ENCODE results near the gene MRGPRF.
A peak's percentile ranks its signal among the peaks of the same experiment; 100 is the strongest.

MRGPRF gene

DNA sequence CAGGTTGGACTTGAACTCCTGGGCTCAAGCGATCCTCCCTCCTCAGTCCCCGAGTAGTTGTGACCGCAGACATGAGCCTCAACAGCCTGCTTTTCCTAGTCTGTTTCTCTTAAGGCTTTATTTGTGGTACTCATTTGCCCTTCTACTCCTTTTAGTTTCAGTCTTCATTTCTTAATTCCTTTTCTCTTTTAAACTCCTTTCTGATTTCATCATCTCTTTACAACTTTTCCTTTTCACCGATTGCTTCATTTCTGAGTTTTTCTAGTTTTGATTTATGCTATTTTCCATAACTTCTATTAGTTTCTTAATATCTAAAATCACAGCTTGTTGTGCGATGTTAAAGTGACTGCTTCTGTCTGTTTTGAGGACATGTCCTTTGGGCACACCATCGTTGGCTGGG is 17.3 kb upstream of the MRGPRF start:
- FAIRE-seq: no peak

GRCh38 chr11:69027704-69028372 is 14.8 kb upstream of the MRGPRF start:
- no peak for FAIRE-seq
- no peak for DNase-seq (ENCODE audit: insufficient read length, low spot score)

More for the DNA sequence above, 17.3 kb upstream of the MRGPRF start:
- no peak for DNase-seq (ENCODE audit: insufficient read length, low spot score)

GRCh38 chr11:69024509-69024908 is 11.5 kb upstream of the MRGPRF start:
- FAIRE-seq (no peak), DNase-seq (ENCODE audit: insufficient read length, low spot score) (no peak)

- DNase-seq (ENCODE audit: insufficient read length, low spot score) (no peak), FAIRE-seq (no peak)
Observed at GRCh38 chr11:69022260-69022659, 9.2 kb upstream of the MRGPRF start.

GRCh38 chr11:69018924-69019323 is 5.9 kb upstream of the MRGPRF start:
- no peak for FAIRE-seq
- DNase-seq (ENCODE audit: insufficient read length, low spot score): no peak

DNA sequence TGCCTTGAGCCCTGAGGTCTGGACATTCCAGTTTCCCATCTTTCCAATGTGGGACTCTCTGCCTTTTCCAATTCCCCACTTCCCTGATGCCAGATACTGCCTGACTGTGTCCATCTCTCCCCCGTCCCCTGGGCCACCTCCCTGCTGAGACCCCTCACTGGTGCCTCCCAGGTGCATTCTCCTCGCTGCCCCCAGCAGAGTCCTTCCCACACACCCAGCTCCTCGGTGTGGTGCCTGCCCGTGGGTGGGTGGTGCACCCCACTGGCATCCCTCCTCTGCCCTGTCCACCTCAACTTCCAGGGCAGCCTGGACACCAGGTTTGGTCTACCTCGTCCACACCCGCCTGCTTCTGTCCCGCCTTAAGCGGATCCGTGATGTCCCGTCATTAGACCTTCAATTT is 4.9 kb upstream of the MRGPRF start:
- FAIRE-seq: no peak
- no peak for DNase-seq (ENCODE audit: insufficient read length, low spot score)

DNA sequence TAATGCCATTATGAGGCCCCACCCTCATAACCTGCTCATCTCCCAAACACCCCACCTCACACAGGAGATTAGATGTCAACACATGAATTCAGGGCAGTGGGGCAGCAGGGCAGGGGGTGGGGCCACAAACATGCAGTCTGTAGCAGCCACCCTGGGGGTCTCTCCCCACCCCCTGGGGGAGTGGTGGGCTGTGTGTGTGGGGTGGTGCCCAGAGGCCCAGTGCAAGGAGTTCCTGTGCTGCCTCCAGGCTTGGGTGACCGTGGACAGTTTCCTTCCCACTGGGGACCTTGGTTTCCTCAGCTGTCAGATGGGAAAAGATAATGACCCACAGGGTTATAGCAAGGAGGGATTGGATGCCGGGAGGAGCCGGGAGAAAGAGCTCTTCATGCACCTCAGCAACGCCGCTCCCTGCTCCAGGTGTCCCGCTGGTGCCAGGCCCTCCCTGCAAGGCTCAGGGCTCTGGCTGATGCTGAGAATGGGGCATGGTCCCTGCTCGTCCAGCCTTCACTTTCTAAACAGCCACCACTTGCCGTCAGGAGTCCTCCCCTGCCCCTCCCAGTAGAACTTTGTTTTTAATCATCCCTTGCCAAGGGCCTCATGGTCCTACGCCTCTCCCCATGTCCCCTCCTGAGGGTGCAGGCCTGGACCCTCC is 2.0 kb upstream of the MRGPRF start:
- FAIRE-seq (no peak), DNase-seq (ENCODE audit: insufficient read length, low spot score) (no peak)

DNA sequence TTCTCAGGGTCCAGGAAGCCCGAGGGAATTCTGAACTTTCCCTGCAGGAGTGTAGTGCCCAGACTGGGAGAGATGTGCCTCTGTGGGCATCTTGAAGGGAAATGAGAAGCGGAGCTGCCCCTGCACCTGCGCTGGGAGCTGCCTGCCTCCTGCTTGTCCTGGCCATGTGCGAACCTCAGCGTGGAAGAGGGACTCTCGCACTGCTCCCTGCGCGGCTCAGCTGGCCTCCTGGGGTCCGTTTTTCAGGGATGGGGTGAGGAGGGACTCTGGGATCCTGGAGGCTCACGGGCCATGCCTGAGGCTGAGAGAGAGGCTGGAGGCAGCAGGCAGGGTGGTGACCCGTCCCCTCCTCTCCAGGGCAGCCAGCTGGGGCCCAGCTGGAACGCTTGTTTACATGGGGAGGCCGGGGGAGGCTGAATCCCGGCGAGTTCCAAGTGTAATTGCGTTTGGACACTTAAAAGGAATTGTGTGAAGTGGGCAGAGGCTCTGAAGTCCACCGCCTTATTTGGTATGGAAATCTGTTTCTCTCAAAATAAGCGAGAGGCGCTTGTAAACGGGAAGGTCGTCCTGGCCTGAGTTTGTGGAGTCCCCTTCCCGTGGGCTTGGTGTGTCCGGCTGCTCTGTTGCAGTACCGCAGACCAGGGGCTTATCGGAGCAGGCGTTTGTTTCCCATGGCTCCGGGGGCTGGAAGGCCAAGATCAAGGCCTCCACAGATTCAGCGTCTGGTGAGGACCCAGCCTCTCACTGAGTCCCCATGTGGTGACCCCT is 1.2 kb upstream of the MRGPRF start:
- DNase-seq (ENCODE audit: insufficient read length, low spot score) (no peak), FAIRE-seq (no peak)

DNA sequence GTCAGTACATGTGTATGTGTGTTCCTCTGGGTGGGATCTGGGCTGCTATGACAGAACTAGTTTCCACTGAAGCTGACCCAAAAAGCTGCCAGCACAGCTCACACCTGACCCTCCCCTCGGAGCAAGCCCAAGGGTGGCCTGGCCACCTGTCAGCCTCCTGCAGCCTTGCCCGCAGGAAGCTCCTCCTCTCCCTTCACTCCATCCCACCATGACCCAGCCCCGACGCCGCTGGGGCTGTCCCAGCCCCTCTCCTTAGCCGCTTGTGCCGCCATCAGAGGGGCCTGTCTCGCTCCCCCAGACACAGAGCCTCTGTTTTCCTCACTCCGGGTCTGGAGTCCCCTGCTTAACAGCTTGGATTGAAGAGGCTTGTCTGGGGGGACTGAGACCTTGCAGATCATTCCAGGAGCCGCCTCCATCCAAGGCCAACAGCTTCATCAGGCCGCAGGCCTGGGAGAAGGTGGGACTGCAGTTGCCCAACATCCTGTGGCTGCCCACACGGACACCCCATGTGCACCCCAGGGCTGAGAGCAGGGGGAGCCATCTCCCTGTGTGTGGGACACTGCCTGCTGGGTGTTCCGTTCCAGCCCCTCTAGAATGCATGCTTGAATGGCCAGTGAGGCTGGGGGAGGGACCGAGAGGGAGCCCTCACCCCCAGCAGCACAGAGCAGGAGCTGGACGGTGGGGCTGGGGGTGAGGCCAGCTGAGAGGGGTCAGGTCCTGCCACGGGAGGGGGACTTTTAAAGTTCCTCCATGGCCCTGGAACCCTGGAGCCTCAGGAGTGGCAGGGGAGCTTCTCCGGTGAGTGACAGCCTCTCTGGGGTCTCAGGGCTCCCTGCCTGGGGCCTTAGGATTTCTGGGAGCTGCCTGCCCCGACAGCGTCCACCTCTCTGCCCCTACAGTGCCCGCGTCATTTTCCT is 696 bp downstream of the MRGPRF start:
- FAIRE-seq (peak; percentile 20), DNase-seq (ENCODE audit: insufficient read length, low spot score) (no peak)

DNA sequence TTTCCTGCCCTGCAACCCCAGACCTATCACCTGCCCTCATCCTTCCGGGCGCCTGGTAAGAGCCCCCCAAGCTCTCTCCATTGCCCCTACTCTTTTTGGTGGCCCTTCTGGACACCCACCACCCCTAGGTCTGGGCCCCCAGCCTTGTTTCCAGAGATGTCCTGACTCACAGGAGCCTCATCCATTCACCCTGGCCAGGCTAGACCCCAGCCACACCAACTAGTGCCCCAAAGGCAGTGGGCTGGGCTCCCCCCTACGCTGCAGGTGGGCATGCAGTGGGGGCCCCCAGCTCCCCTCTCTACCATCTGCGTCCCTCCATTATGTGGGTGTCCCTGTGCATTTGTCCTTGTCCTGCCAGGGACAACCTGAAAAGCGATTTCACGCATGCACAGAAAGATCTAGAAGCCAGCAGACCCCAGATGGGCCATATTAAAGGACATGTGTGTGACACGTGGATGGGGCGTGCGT is 1.4 kb downstream of the MRGPRF start:
- DNase-seq (ENCODE audit: insufficient read length, low spot score) (no peak), FAIRE-seq (peak; percentile 23)

DNA sequence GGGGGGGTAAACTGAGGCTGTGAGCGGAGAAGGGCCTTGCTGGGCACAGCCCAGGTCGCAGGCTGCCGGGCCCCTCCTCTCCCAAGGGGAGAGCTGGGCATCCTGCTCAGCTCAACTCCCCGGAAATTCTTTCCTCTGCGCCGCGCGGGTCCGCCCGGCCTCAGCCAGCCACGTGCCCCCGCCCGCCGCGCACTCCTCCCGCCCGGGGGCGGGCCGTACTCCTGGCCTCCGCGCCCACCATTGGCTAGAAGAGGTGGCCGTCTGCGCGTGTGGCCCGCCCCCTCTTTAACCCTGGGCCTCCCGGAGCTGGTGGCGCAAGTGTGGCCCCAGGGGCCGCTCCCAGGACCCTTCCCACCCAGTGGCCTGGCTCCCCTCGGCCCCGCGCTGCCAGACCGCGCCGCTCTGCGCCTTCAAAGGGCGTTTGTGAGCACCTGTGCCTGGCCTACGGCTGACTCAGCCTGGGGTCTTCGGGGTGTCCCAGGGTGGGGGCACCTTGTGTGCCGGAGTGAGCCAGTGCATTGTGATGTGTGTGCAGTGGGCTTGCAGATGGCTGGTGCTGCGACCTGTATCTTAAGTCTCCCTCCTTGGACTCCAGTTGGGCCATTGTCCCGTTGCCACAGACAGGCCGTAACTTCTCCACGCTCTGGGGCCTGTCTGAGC is 2.0 kb downstream of the MRGPRF start:
- DNase-seq (ENCODE audit: insufficient read length, low spot score) (peak; percentile 88), FAIRE-seq (peak; percentile 99)

- DNase-seq (ENCODE audit: insufficient read length, low spot score) (no peak), FAIRE-seq (peak; percentile 83)
Observed at GRCh38 chr11:69010361-69010891, 2.6 kb downstream of the MRGPRF start.

GRCh38 chr11:69009441-69010211 is 3.4 kb downstream of the MRGPRF start:
- DNase-seq (ENCODE audit: insufficient read length, low spot score): no peak
- FAIRE-seq: peak; percentile 81

GRCh38 chr11:69008737-69009440 is 4.2 kb downstream of the MRGPRF start:
- FAIRE-seq: peak; percentile 96

GRCh38 chr11:69007975-69008381 is 5.1 kb downstream of the MRGPRF start:
- DNase-seq (ENCODE audit: insufficient read length, low spot score) (no peak), FAIRE-seq (peak; percentile 46)

More at GRCh38 chr11:69008737-69009440, 4.2 kb downstream of the MRGPRF start:
- DNase-seq (ENCODE audit: insufficient read length, low spot score): peak; percentile 98

- FAIRE-seq (no peak), DNase-seq (ENCODE audit: insufficient read length, low spot score) (no peak)
Observed at GRCh38 chr11:69006816-69007215, 6.2 kb downstream of the MRGPRF start.

DNA sequence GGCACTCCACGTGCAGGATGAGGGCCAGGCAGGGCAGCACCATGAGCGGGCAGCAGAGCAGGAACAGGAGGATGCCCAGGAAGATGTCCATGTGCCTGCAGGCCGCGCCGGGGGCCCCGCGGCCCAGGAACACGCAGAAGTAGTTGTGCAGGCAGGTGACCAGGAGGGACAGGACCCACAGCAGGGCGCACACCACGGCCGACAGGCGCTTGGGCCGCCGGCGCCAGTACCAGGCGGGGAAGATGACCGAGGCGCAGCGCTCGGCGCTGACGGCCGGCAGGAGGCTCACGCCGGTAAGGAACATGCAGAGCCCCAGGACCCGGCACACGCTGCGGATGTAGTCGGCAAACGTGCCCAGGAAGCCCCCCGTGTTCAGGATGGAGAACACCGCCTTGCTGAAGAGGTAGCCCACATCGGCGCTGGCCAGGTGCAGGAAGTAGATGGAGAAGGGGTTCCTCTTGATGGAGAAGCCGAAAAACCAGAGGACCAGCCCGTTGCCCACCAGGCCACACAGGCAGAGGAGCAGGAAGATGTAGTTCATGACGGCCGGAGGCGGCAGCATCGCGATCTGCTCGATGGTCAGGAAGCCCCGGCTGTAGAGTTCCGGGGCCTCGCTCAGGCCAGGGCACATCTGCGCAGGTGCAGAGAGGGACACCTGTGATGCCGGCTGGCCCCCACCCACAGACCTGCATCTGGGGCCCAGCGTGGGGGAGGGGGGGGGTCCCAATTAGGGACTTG is 7.2 kb downstream of the MRGPRF start:
- FAIRE-seq (no peak), DNase-seq (ENCODE audit: insufficient read length, low spot score) (no peak)

GRCh38 chr11:69005183-69005630 is 7.8 kb downstream of the MRGPRF start:
- FAIRE-seq (no peak), DNase-seq (ENCODE audit: insufficient read length, low spot score) (no peak)

Measured in HTR-8/SVneo (cell line).